H7 (cell line): ENCODE measurements around the gene MBD3L2. TPM values are rescaled to one million over a fixed set of nuclear protein-coding genes. Genes with fewer than 3 reads are reported as not detected.
"Not testable (repeated sequence)": the region's sequence is repeated elsewhere in the genome, so short reads cannot be mapped to it uniquely, and the experiment has no call there.

Source experiments
- DNase-seq: peaks from one replicate; pipeline ENCODE4 v3.0.0; 2012
- H3K27me3 ChIP-seq: 2 replicates; pipeline ENCODE4 v1.6.0; 2011; ENCODE audit warnings: mild to moderate bottlenecking, low read length; ENCODE audit not compliant: control insufficient read depth, insufficient read depth
- H3K36me3 ChIP-seq: replicated peaks from 2 replicates; pipeline ENCODE4 v1.5.1; 2011; ENCODE audit warnings: low read length; ENCODE audit not compliant: control insufficient read depth, insufficient read depth
- H3K4me3 ChIP-seq: 2 replicates; pipeline ENCODE4 v1.5.1; 2011; ENCODE audit warnings: low read depth, mild to moderate bottlenecking, control low read depth, low read length, moderate library complexity; ENCODE audit not compliant: insufficient read depth
- total RNA-seq: library from RNA; depleted of rRNA; stranded (reverse); fragments of >200 nt; shearing (Covaris generic); gene quantifications from 2 replicates; pipeline ENCODE4 v1.2.3, GENCODE V29; 2014

The MBD3L2 gene
- total RNA-seq, 1 experiment from 2014 or later = not detected

DNA sequence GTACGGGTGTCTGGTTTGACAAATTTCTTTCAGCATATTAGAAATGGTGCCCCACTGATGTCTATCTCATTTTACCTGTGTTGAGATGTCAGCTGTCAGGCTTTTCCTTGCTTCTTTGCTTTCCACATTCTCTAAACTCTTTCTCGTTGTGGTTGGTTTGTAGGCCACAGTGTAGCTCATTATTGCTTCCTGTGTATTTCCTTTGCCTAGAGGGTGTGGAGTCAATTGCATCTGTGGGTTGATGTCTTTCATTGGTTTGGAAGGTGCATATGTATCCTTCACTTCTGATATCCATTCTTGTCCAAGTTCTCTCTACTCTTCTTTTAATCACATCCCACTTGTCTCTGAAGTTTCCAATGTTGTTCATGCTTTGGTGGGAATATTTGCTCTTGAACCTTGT lies 7.6 kb upstream of the MBD3L2 start:
- not testable (repeated sequence) for H3K36me3 ChIP-seq, DNase-seq, H3K27me3 ChIP-seq, H3K4me3 ChIP-seq

DNA sequence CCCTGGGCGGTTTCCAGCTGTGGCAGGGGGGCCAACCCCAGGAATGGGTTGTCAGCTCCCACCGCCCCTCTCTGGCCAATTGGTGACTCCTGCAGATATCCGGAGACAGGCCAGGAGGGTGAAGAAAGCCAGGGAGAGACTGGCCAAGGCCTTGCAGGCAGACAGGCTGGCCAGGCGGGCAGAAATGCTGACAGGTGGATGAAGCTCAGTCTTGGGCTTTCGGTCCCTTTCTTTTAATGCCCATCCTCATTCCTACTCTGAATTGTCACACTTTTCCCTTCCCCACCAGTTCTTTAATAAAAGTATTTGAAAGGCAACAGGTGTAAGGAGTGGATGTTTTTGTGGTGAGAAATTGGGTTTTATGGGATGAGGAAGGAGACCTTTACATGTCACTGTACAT lies 2.3 kb downstream of the MBD3L2 start:
- H3K4me3 ChIP-seq, DNase-seq, H3K27me3 ChIP-seq, H3K36me3 ChIP-seq: not testable (repeated sequence)

DNA sequence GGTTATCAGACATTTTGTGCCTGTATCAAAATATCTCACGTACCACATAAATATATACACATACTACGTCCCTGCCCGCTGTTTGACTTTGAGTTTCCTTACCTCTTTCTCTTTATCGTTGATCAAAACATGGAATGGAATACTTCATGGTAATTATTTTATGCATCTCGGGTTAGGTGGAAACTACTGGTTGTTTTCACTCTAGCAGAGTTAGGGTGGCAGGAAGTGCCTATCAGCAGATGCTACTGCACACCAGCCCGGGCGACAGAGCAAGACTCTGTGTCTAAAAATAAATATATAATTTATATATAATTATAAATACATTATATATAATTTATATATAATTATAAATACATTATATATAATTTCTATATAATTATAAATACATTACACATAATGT lies 3.8 kb downstream of the MBD3L2 start:
- H3K36me3 ChIP-seq, H3K4me3 ChIP-seq, DNase-seq, H3K27me3 ChIP-seq: not testable (repeated sequence)

DNA sequence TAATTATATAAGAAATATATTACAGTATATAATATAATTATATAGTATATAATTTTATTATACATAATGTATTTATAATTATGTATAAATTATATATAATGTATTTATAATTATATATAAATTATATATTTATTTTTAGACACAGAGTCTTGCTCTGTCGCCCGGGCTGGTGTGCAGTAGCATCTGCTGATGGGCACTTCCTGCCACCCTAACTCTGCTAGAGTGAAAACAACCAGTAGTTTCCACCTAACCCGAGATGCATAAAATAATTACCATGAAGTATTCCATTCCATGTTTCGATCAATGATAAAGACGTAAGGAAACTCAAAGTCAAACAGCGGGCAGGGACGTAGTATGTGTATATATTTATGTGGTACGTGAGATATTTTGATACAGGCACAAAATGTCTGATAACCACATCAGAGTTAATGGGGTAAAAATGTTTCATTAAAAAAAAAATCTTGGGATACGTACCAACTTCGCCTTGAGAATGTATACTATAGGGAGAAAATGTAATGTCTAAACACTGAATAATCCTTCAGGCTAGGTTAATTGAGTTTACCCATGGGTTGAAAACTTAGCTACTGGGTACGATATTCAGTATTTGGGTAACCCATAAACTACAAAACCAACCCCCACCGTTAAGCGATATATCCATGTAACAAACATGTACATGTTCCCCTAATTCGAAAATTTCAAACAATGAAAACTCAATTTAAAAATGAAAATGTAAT lies 5.7 kb downstream of the MBD3L2 start:
- not testable (repeated sequence) for H3K27me3 ChIP-seq, H3K4me3 ChIP-seq, DNase-seq, H3K36me3 ChIP-seq

DNA sequence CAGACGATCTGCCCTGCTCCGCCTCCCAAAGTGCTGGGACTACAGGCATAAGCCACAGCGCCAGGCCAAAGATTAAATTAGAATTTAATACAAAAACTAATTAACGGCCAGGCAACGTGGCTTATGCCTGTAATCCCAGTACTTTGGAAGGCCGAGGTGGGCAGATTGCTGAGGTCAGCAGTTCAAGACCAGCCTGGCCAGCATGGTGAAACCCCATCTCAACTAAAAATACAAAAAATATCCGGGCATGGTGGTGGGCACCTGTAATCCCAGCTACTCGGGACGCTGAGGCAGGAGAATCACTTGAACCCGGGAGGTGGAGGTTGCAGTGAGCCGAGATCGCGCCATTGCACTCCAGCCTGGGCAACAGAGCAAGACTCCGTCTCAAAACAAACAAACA lies 6.6 kb downstream of the MBD3L2 start:
- H3K27me3 ChIP-seq, DNase-seq, H3K4me3 ChIP-seq, H3K36me3 ChIP-seq: not testable (repeated sequence)

DNA sequence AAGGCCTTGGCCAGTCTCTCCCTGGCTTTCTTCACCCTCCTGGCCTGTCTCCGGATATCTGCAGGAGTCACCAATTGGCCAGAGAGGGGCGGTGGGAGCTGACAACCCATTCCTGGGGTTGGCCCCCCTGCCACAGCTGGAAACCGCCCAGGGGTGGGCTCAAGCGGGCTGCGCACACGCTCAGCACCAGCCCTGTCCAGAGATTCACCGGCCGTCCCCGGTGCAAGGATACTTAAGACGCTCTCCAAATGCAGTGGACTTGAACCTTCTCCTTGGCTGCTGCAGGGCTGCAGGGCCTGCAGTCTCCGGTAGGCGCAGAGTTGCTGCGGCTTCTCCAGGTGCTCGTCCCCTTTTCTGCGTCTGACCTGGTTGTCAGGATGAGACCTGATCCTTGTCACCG lies 7.2 kb downstream of the MBD3L2 start:
- not testable (repeated sequence) for H3K4me3 ChIP-seq, H3K36me3 ChIP-seq, H3K27me3 ChIP-seq, DNase-seq

GRCh38 chr19:7058576-7058975 lies 9.5 kb downstream of the MBD3L2 start, which contains the start of gene MBD3L3:
MBD3L3 (minus strand) TSS chr19:7058676; CDS start chr19:7058605, 71 bp downstream.
- DNase-seq, H3K36me3 ChIP-seq, H3K27me3 ChIP-seq, H3K4me3 ChIP-seq: not testable (repeated sequence)

GRCh38 chr19:7059977-7060376 lies 10.9 kb downstream of the MBD3L2 start:
- H3K4me3 ChIP-seq, H3K36me3 ChIP-seq, H3K27me3 ChIP-seq, DNase-seq: not testable (repeated sequence)

DNA sequence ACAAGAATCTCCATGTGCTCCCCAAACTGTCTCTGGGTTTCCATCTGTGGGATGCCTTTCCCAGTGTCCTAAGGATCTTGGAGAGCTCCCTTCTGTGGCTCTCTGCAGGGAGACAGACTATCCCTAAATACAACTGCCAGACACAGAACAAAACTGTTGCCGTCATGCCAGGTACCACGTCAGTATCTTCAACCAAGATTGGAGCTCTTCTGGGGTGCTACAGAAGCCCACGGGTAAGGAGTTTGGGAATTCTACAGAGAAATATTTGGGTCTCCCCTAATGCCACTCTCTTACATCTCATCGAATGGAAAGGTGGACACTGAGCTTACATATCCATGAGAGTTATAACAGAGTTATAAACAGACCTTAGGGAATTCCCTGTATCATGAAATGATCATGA lies 14.2 kb downstream of the MBD3L2 start:
- Histone ChIP-seq H3K36me3 (no peaks in the 10 kb centered on the region), H3K4me3 (no peak overlapping the region), H3K27me3 (no peaks in the 10 kb centered on the region)
- DNase-seq = no peak

DNA sequence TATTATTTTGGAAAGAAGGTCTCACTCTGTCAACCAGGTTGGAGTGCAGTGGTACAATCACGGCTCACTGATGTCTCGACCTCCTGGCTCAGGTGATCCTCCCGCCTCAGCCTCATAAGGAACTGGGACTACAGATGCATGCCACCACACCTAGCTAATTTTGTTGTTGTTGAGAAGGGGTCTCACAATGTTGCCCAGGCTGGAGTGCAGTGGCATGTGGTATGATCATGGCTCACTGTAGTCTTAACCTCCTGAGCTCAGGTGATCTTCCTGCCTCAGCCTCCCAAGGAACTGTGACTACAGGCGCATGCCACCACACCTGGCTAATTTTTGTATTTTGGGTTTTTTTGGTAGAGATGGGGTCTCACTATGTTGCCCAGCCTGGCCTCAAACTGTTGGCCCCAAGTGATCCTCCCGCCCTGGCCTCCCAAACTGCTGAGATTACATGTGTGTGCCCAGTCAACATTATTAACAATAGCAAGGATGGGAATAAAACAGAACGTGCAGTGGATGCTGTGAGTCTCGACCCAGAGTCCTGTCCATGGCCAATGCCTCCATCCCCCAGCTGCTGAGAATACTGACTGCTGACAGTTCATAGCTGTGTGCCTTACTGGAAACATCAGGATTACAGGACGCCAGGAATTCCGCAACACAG lies 14.8 kb downstream of the MBD3L2 start:
- DNase-seq = no peak
- H3K36me3 ChIP-seq = no peaks in the 10 kb centered on the region
- no peak overlapping the region for H3K4me3 ChIP-seq
- H3K27me3 ChIP-seq = no peaks in the 10 kb centered on the region

- not testable (repeated sequence) for H3K4me3 ChIP-seq, H3K27me3 ChIP-seq, DNase-seq, H3K36me3 ChIP-seq
These were observed 18.0 kb downstream of the MBD3L2 start for GRCh38 chr19:7067122-7067521.

DNA sequence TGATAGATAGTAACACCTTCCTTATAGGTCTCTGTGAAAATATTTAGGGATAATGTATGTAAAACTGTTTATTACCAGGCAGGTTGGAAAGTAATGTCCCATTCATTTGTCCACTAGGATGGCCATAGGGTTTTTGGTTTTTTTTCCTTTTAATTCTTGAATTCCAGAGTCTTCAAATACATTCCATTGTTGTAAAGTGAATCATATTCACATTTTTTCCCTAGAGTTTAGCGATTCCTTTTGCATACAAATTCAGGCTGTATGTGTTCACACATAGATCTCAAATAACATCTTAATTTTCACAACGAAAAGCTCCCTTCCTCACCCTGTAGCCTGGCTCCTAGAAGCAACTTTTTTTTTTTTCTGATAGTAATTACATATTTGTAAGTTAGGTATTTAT lies 18.6 kb downstream of the MBD3L2 start:
- Histone ChIP-seq H3K4me3 (no peak overlapping the region), H3K36me3 (peaks cover 4% of the 10 kb centered on the region), H3K27me3 (no peaks in the 10 kb centered on the region)
- DNase-seq = no peak

- Histone ChIP-seq H3K36me3 (peaks cover 9% of the 10 kb centered on the region), H3K4me3 (no peak overlapping the region), H3K27me3 (no peaks in the 10 kb centered on the region)
- no peak for DNase-seq
These were observed 19.5 kb downstream of the MBD3L2 start for GRCh38 chr19:7068599-7068998.

GRCh38 chr19:7069042-7069903 lies 20.2 kb downstream of the MBD3L2 start, which contains the start of gene ZNF557:
ZNF557 (plus strand) TSS chr19:7069703; CDS start chr19:7075075, 5,372 bp downstream.
- Histone ChIP-seq H3K36me3 (peaks cover 9% of the 10 kb centered on the region), H3K27me3 (no peaks in the 10 kb centered on the region), H3K4me3 (peak within 1 kb of the TSS; percentile 91)
- peak; percentile 97 for DNase-seq

- no peak for DNase-seq
- peaks cover 9% of the 10 kb centered on the region for H3K36me3 ChIP-seq
- peak overlapping the region; percentile 91 for H3K4me3 ChIP-seq
- H3K27me3 ChIP-seq = no peaks in the 10 kb centered on the region
These were observed 20.7 kb downstream of the MBD3L2 start for GRCh38 chr19:7069904-7070226.
